GM12892 (cell line): Measurements from ENCODE around the gene MAN2B1.

Experiments used
- POLR2A ChIP-seq: IDR thresholded peaks from 2 replicates; pipeline ENCODE4 v1.6.1; 2011; ENCODE audit warnings: low read depth, low read length, control low read depth
- POLR2AphosphoS5 ChIP-seq: IDR thresholded peaks from 2 replicates; pipeline ENCODE4 v1.6.1; 2011; ENCODE audit warnings: low read depth, low read length, control low read depth

- TF ChIP-seq POLR2AphosphoS5 = no peak
- no peak for TF ChIP-seq POLR2A
Observed at GRCh38 chr19:12685831-12686230, 19.3 kb upstream of the MAN2B1 start.
